Muscle layer of colon (tissue), 2 donors: Measurements from ENCODE around the gene VPS37B.
"Not testable (repeated sequence)": the region's sequence is repeated elsewhere in the genome, so short reads cannot be mapped to it uniquely, and the experiment has no call there.

Source experiments
- H3K27ac ChIP-seq: one replicate; pipeline ENCODE4 v1.7.0; 2013; ENCODE audit warnings: low read depth, mild to moderate bottlenecking, low read length, moderate library complexity
- H3K27me3 ChIP-seq, 2 donors: one replicate each; pipeline ENCODE4 v1.7.0; 2013; ENCODE audit warnings: low read length in 2 of 2, mild to moderate bottlenecking in 2 of 2; ENCODE audit not compliant: insufficient read depth in 2 of 2, control insufficient read depth in 1 of 2
- H3K36me3 ChIP-seq: one replicate; pipeline ENCODE4 v1.7.0; 2013; ENCODE audit warnings: mild to moderate bottlenecking, low read length; ENCODE audit not compliant: insufficient read depth
- H3K4me1 ChIP-seq: one replicate; pipeline ENCODE4 v1.7.0; 2013; ENCODE audit warnings: mild to moderate bottlenecking, low read length; ENCODE audit not compliant: insufficient read depth
- H3K4me3 ChIP-seq, 2 donors: one replicate each; pipeline ENCODE4 v1.7.0; 2013; ENCODE audit warnings: low read length in 2 of 2, low read depth in 1 of 2, mild to moderate bottlenecking in 1 of 2, moderate library complexity in 1 of 2
- H3K9ac ChIP-seq: one replicate; pipeline ENCODE4 v1.7.0; 2013; ENCODE audit warnings: low read length
- H3K9me3 ChIP-seq: one replicate; pipeline ENCODE4 v1.7.0; 2013; ENCODE audit warnings: mild to moderate bottlenecking, low read length
- donor health status: abdominal sarcoma.
- donor health status: Adenocarcinoma of cecum.

The VPS37B gene

DNA sequence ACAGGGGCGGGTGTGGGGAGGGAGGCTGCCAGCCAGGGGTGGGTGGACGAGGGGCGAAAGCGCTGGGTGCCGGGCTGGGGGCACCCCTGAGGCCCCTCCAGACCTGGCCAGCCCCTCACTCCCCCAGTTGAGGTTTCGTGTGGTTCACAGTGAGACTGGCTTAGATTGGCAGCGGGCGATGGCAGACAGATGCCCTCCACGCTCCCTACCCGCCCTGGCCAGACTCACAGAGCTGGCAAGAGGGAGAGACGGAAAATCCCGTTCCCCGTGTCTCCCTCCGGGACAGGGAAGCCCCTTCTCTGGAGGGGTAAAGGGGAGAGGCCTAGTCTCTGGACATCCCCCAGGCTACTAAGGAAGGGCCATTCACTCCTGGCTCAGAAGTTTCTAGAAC is 33.2 kb upstream of the VPS37B start:
- no peaks in the 10 kb centered on the region for H3K4me1 ChIP-seq
- no peaks in the 10 kb centered on the region for H3K9me3 ChIP-seq
- no peaks in the 10 kb centered on the region for H3K27me3 ChIP-seq
- no peak overlapping the region for H3K4me3 ChIP-seq
- H3K27ac ChIP-seq = no peak overlapping the region
- H3K36me3 ChIP-seq = no peaks in the 10 kb centered on the region
- H3K9ac ChIP-seq = no peak overlapping the region

DNA sequence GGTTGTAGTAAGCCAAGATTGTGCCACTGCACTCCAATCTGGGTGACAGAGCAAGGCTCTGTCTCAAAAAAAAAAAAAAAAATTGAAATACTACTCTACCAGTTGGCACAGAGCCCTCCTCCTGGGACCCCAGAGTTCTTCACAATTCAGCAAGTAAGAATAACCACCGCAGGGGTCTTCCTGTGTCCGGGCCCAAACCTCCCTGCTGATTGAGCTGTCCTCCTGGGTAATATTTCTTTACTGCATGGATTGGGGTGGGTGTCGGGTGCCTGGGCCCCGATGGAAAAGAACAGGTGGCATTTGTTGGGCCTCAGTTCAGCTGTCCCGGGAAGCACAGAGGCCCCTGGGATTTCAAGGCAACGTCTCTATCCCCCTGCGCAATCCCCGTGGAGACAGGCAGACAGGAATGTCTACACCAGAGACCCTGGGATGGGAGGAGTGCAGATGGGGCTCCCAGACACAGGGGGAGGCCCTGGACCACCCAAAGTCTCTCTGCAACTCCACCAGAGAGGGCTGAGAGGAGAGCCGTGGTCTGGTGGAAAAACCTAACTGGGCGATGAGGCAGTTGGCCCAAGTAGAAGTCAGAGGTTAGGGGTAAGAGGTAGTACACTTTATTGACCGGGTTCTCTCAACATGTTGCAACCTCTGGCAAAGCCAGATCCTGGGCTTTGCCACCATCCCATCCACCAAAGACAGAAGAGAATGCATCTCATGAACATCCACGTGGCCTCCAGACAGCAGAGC is 32.7 kb upstream of the VPS37B start:
- Histone ChIP-seq H3K27me3 (no peaks in the 10 kb centered on the region), H3K36me3 (no peaks in the 10 kb centered on the region), H3K4me3 (no peak overlapping the region), H3K9me3 (no peaks in the 10 kb centered on the region), H3K27ac (no peak overlapping the region), H3K9ac (no peak overlapping the region), H3K4me1 (no peaks in the 10 kb centered on the region)

DNA sequence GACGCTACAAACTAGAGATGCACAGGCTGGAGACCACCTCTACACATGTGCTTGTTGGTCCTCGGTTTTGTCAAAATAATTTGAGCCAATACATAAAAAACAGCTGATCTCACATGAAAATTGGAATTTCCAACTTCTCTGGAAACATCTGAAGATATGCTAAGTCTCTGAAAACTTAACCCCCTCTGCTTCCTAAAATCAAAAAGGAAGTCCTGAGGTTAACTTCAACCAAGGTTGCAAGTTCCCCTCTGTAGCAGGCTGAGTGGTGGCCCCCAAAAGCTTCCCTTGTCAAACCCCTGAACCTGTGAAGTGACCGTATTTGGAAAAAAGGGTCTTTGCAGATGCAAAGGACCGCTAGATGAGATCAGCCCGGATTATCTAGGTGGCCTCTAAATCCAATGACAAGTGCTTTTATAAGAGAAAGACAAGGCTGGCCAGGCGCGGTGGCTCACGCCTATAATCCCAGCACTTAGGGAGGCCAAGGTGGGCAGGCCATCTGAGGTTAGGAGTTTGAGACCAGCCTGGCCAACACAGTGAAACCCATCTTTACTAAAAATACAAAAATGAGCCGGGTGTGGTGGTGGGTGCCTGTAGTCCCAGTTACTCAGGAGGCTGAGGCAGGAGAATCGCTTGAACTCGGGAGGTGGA is 32.0 kb upstream of the VPS37B start:
- Histone ChIP-seq H3K4me3 (no peak overlapping the region), H3K36me3 (no peaks in the 10 kb centered on the region), H3K9me3 (no peaks in the 10 kb centered on the region), H3K9ac (no peak overlapping the region), H3K27me3 (no peaks in the 10 kb centered on the region), H3K27ac (no peak overlapping the region), H3K4me1 (no peaks in the 10 kb centered on the region)

DNA sequence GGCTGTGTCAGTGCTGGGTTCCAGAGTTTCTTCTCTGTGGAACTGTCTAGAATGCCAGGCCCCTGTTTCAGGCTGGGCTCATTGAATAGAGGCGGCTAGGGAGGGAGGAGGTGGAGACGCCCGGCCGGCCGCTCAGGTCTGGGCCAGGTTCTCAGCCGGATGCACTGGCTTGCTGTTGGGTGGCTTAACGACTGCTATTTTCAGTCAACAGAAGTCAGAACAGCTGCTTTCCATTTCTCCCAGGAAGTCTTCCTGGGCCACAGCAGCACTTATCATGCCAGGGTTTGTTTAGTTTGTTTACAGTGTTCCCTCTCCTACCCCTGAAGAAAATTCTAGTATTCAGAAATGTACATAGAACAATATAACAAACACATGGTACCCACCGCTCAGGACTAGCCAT is 26.0 kb upstream of the VPS37B start:
- Histone ChIP-seq H3K4me1 (peaks cover 10% of the 10 kb centered on the region), H3K36me3 (no peaks in the 10 kb centered on the region), H3K4me3 (no peak overlapping the region), H3K9ac (no peak overlapping the region), H3K27ac (no peak overlapping the region), H3K9me3 (no peaks in the 10 kb centered on the region), H3K27me3 (no peaks in the 10 kb centered on the region)

DNA sequence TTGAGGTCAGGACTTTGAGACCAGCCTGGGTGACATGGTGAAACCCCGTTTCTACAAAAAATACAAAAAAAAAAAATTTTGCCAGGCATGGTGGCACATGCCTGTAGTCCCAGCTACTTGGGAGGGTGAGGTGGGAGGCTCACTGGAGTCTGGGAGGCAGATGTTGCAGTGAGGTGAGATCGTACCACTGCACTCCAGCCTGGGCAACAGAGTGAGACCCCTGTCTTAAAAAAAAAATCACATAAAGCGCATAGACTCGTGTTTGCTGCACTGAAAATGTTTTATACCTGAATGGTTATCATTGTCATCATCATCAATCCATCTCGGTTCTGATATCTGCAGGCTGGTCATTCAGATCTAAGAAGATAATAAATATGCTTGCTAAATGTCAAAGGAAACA is 24.8 kb upstream of the VPS37B start:
- Histone ChIP-seq H3K9ac (no peak overlapping the region), H3K27ac (no peak overlapping the region), H3K4me3 (no peak overlapping the region), H3K27me3 (no peaks in the 10 kb centered on the region), H3K36me3 (no peaks in the 10 kb centered on the region), H3K9me3 (no peaks in the 10 kb centered on the region), H3K4me1 (peaks cover 10% of the 10 kb centered on the region)

DNA sequence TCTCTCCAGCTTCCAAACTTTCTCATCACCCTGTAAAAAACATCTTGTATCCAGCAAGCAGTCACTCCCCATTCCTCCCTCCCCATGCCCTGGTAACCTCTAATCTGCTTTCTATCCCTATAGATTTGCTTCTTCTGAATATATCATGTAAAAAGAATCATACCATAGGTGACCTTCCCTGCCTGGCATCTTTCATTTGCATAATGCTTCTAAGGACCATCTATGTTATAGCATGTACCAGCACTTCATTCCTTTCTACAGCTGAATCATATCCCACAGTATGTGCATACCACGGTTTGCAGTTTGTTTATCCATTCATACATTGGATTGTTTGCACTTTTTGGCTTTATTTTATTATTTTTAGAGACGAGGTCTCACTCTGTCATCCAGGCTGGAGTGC is 22.9 kb upstream of the VPS37B start:
- no peaks in the 10 kb centered on the region for H3K36me3 ChIP-seq

DNA sequence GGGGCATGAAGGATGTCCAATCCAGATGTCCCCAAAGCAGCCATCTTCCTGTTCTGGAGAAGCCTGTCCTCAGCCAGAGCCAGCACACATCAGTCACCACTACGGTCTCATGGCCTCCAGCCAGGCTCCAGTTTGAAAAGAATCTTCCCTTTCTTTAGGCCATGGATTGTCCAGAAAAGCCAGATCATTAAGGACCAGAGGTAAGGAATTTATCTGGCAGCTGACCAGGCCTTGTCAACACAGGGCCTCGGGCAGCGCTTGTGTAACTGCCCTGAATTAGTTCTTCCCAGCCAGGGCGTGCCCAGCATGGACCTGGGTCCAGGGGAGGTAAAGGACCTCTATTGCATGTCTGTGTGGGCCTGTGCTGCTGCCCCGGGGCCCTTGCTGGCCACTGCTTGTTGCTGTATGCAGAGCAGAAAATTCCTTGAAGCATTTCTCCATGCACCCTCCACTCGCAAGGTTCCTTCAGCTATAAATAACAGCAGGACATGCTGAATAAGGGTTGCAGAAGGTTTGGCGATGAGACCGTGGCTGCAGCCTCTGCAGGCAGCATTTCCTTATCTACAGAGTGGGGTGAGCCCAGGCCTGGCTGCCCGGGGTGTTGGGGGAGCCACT is 21.7 kb upstream of the VPS37B start:
- no peak overlapping the region for H3K9ac ChIP-seq
- H3K27ac ChIP-seq = peak overlapping the region; percentile 41
- H3K36me3 ChIP-seq = no peaks in the 10 kb centered on the region
- H3K4me1 ChIP-seq = peaks cover 10% of the 10 kb centered on the region
- no peaks in the 10 kb centered on the region for H3K9me3 ChIP-seq
- H3K27me3 ChIP-seq = no peaks in the 10 kb centered on the region
- peak overlapping the region in 1 of 2 donors; percentile 27 for H3K4me3 ChIP-seq

More for the DNA sequence above, 22.9 kb upstream of the VPS37B start:
- peaks cover 10% of the 10 kb centered on the region for H3K4me1 ChIP-seq
- H3K9me3 ChIP-seq = no peaks in the 10 kb centered on the region
- H3K9ac ChIP-seq = no peak overlapping the region
- H3K27ac ChIP-seq = no peak overlapping the region
- H3K4me3 ChIP-seq = no peak overlapping the region
- H3K27me3 ChIP-seq = no peaks in the 10 kb centered on the region

DNA sequence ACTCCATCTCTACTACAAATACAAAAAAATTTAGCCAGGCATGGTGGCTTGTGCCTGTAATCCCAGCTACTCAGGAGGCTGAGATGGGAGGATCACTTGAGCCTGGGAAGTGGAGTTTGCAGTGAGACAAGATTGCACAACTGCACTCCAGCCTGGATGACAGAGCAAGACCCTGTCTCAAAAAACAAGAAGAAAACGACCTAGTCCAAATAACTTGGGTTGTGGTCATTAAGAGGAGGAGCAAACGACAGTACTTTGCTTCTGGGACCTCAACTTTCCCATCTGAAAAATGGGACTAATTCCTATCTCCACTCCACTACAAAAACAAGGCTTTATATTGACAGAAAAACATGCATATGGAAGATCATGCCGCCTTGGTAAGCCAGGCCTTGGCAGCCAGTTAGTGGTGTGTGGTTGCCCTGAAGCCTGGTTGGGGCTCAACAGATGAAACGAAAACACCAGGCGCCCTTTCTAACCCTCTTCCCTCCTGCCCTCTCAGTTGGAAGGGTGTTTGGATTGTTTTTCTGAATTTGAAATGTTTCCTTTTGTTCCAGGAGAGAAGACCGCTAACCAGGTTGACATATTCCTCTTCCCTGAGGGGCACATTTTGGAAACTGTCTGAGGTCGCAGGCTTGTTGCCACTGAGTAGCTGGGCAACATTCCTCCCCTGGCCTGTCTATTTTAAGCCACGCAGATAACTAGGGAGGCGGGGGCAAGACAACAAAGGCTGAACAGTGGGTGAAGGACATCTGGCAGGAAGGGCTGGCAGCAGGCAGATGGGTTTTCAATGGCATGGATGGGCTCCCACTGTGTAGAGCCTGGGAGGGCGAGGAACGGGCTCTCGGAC is 13.7 kb upstream of the VPS37B start:
- Histone ChIP-seq H3K9ac (no peak overlapping the region), H3K4me1 (no peaks in the 10 kb centered on the region), H3K9me3 (no peaks in the 10 kb centered on the region), H3K36me3 (no peaks in the 10 kb centered on the region), H3K27ac (no peak overlapping the region), H3K27me3 (no peaks in the 10 kb centered on the region), H3K4me3 (no peak overlapping the region)

DNA sequence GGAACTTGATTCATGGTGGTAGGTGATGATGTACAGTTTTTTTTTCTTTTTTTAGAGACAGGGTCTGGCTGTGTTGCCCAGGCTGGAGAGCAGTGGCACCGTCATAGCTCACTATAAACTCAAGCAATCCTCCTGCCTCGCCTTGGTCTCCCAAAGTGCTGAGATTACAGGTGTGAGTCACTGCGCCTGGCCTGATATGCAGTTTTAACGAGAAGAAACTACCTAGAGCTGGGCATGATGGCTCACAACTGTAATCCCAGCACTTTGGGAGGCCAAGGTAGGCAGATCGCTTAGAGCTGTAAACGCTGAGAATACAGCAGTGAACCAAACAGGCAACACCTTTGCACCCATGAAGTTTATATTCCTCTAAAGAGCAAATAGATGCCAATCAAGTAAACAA is 13.0 kb upstream of the VPS37B start:
- Histone ChIP-seq H3K9me3 (no peaks in the 10 kb centered on the region), H3K9ac (no peak overlapping the region), H3K4me1 (no peaks in the 10 kb centered on the region), H3K4me3 (no peak overlapping the region), H3K27ac (no peak overlapping the region), H3K36me3 (no peaks in the 10 kb centered on the region), H3K27me3 (no peaks in the 10 kb centered on the region)

DNA sequence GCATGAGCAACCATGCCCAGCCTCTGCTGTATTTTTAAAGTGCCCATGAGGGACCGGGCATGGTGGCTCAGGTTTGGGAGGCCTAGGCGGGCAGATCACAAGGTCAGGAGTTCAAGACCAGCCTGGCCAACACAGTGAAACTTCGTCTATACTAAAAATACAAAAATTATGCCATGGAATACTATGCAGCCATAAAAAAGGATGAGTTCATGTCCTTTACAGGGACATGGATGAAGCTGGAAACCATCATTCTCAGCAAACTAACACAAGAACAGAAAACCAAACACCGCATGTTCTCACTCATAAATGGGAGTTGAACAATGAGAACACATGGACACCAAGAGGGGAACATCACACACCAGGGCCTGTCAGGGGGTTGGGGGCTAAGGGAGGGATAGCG is 9.3 kb upstream of the VPS37B start:
- H3K36me3 ChIP-seq, H3K27me3 ChIP-seq, H3K4me3 ChIP-seq, H3K27ac ChIP-seq, H3K4me1 ChIP-seq, H3K9ac ChIP-seq, H3K9me3 ChIP-seq: not testable (repeated sequence)

DNA sequence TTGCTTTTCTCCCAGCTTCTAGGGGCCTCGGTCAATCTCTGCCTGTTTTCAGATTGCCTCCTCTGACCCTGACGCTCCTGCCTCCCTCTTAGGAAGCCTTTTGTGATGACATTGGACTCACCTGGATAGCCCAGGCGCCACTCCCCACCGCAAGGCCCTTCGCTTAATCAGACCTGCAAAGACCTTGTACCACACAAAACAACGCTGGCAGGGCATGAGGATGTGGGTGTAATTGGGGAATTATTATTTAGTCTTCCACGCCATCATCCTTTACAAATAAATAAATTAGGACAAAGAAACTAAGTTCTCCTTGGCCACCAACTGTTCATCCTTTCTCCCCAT is 7.7 kb upstream of the VPS37B start:
- Histone ChIP-seq H3K27me3 (no peaks in the 10 kb centered on the region), H3K9me3 (no peaks in the 10 kb centered on the region), H3K36me3 (no peaks in the 10 kb centered on the region), H3K4me1 (no peaks in the 10 kb centered on the region), H3K4me3 (no peak overlapping the region), H3K9ac (no peak overlapping the region), H3K27ac (no peak overlapping the region)
